Measurements from ENCODE around the gene NECTIN2.

The NECTIN2 gene

GRCh38 chr19:44810234-44811121 is 35.6 kb upstream of the NECTIN2 start:
- no peak for TF ChIP-seq POLR2A (IDR thresholded peaks at IDR 0.05; ENCODE audit: low read depth, low read length)
- no peak for DNase-seq (ENCODE audit: insufficient read length, low spot score)
- FAIRE-seq, result no peak

- no peak for DNase-seq (ENCODE audit: insufficient read length, low spot score)
- no peak for TF ChIP-seq POLR2A (IDR thresholded peaks at IDR 0.05; ENCODE audit: low read depth, low read length)
- FAIRE-seq, result no peak
Measured at GRCh38 chr19:44811122-44811419, 35.0 kb upstream of the NECTIN2 start.

- TF ChIP-seq POLR2A (IDR thresholded peaks at IDR 0.05; ENCODE audit: low read depth, low read length), result no peak
- DNase-seq (ENCODE audit: insufficient read length, low spot score), result no peak
- no peak for FAIRE-seq
Measured at GRCh38 chr19:44812142-44812718, 33.9 kb upstream of the NECTIN2 start.

GRCh38 chr19:44813070-44813840 is 32.8 kb upstream of the NECTIN2 start:
- FAIRE-seq, result no peak
- TF ChIP-seq POLR2A (IDR thresholded peaks at IDR 0.05; ENCODE audit: low read depth, low read length), result no peak
- no peak for DNase-seq (ENCODE audit: insufficient read length, low spot score)

GRCh38 chr19:44813841-44814470 is 32.1 kb upstream of the NECTIN2 start:
- FAIRE-seq, result no peak
- no peak for DNase-seq (ENCODE audit: insufficient read length, low spot score)
- TF ChIP-seq POLR2A (IDR thresholded peaks at IDR 0.05; ENCODE audit: low read depth, low read length), result no peak

GRCh38 chr19:44814517-44814916 is 31.6 kb upstream of the NECTIN2 start:
- DNase-seq (ENCODE audit: insufficient read length, low spot score) (no peak), FAIRE-seq (no peak)
- no peak for TF ChIP-seq POLR2A (IDR thresholded peaks at IDR 0.05; ENCODE audit: low read depth, low read length)

- no peak for TF ChIP-seq POLR2A (IDR thresholded peaks at IDR 0.05; ENCODE audit: low read depth, low read length)
- FAIRE-seq (no peak), DNase-seq (ENCODE audit: insufficient read length, low spot score) (no peak)
Measured at GRCh38 chr19:44816301-44816700, 29.8 kb upstream of the NECTIN2 start.

GRCh38 chr19:44817725-44818465 is 28.2 kb upstream of the NECTIN2 start:
- no peak for DNase-seq (ENCODE audit: insufficient read length, low spot score)
- no peak for FAIRE-seq
- TF ChIP-seq POLR2A (IDR thresholded peaks at IDR 0.05; ENCODE audit: low read depth, low read length), result no peak

- no peak for DNase-seq (ENCODE audit: insufficient read length, low spot score)
- FAIRE-seq, result no peak
- TF ChIP-seq POLR2A (IDR thresholded peaks at IDR 0.05; ENCODE audit: low read depth, low read length), result no peak
Measured at GRCh38 chr19:44818466-44819031, 27.5 kb upstream of the NECTIN2 start.

- FAIRE-seq, result no peak
- DNase-seq (ENCODE audit: insufficient read length, low spot score), result no peak
- TF ChIP-seq POLR2A (IDR thresholded peaks at IDR 0.05; ENCODE audit: low read depth, low read length), result no peak
Measured at GRCh38 chr19:44819246-44819832, 26.8 kb upstream of the NECTIN2 start.

GRCh38 chr19:44820648-44821609 is 25.2 kb upstream of the NECTIN2 start:
- no peak for DNase-seq (ENCODE audit: insufficient read length, low spot score)
- FAIRE-seq, result no peak

GRCh38 chr19:44822177-44822576 is 23.9 kb upstream of the NECTIN2 start:
- DNase-seq (ENCODE audit: insufficient read length, low spot score) (no peak), FAIRE-seq (no peak)
- TF ChIP-seq POLR2A (IDR thresholded peaks at IDR 0.05; ENCODE audit: low read depth, low read length), result no peak

More at GRCh38 chr19:44820648-44821609, 25.2 kb upstream of the NECTIN2 start:
- no peak for TF ChIP-seq POLR2A (IDR thresholded peaks at IDR 0.05; ENCODE audit: low read depth, low read length)

All from H54 (cell line).